Measurements from ENCODE around the gene VMP1. TPM values are rescaled to one million over a fixed set of nuclear protein-coding genes. Genes with fewer than 3 reads are reported as not detected.

Gene VMP1
- total and polyA plus RNA-seq, 2 donors from 2014 or later, result 96.4 to 338 TPM

GRCh38 chr17:59766491-59766890 is 59.0 kb downstream of the VMP1 start:
- Histone ChIP-seq H3K27ac (ENCODE audit: low read depth in 2 of 2, low read length in 2 of 2) (no peak overlapping the region), H3K4me1 (ENCODE audit: control insufficient read depth in 2 of 3, insufficient read depth in 2 of 3, low read depth in 1 of 3, low read length in 3 of 3) (peaks cover 0 to 10% (median 3%) of the 10 kb centered on the region in 3 donors), H3K27me3 (ENCODE audit: control insufficient read depth, insufficient read depth, low read length) (no peaks in the 10 kb centered on the region), H3K9me3 (ENCODE audit: control insufficient read depth in 2 of 3, insufficient read depth in 1 of 3, low read length in 3 of 3) (no peaks in the 10 kb centered on the region), H3K36me3 (ENCODE audit: control insufficient read depth in 2 of 3, insufficient read depth in 3 of 3, low read length in 3 of 3) (peaks cover 0 to 4% (median 3%) of the 10 kb centered on the region in 3 donors), H3K4me3 (ENCODE audit: low read length in 3 of 3) (no peak overlapping the region), H3K9ac (ENCODE audit: low read length in 3 of 3) (no peak overlapping the region)
- DNase-seq (no peak), FAIRE-seq (no peak)
- intact Hi-C loops (cut with DNase I), result no loop called here
- TF ChIP-seq CTCF (IDR thresholded peaks at IDR 0.05; ENCODE audit: borderline replicate concordance, extremely low read depth, insufficient read depth), result no peak

- Histone ChIP-seq H3K27ac (ENCODE audit: low read depth in 2 of 2, low read length in 2 of 2) (no peak overlapping the region), H3K9ac (ENCODE audit: low read length in 3 of 3) (no peak overlapping the region), H3K4me1 (ENCODE audit: control insufficient read depth in 2 of 3, insufficient read depth in 2 of 3, low read depth in 1 of 3, low read length in 3 of 3) (peaks cover 0 to 3% (median 0%) of the 10 kb centered on the region in 3 donors), H3K4me3 (ENCODE audit: low read length in 3 of 3) (no peak overlapping the region), H3K36me3 (ENCODE audit: control insufficient read depth in 2 of 3, insufficient read depth in 3 of 3, low read length in 3 of 3) (peaks cover 0 to 4% (median 3%) of the 10 kb centered on the region in 3 donors), H3K27me3 (ENCODE audit: control insufficient read depth, insufficient read depth, low read length) (no peaks in the 10 kb centered on the region), H3K9me3 (ENCODE audit: control insufficient read depth in 2 of 3, insufficient read depth in 1 of 3, low read length in 3 of 3) (no peaks in the 10 kb centered on the region)
- intact Hi-C loops (cut with DNase I), result no loop called here
- no peak for FAIRE-seq
- TF ChIP-seq CTCF (IDR thresholded peaks at IDR 0.05; ENCODE audit: borderline replicate concordance, extremely low read depth, insufficient read depth), result no peak
- DNase-seq, result no peak
Observed at GRCh38 chr17:59767176-59767575, 59.7 kb downstream of the VMP1 start.

GRCh38 chr17:59769887-59770286 is 62.4 kb downstream of the VMP1 start:
- no peaks in the 10 kb centered on the region for H3K4me1 ChIP-seq (ENCODE audit: control insufficient read depth in 2 of 3, insufficient read depth in 2 of 3, low read depth in 1 of 3, low read length in 3 of 3)
- intact Hi-C loops (cut with DNase I), result no loop called here
- H3K9ac ChIP-seq (ENCODE audit: low read length in 3 of 3), result no peak overlapping the region
- no peak for FAIRE-seq
- DNase-seq, result no peak
- no peak overlapping the region for H3K27ac ChIP-seq (ENCODE audit: low read depth in 2 of 2, low read length in 2 of 2)
- no peak overlapping the region for H3K4me3 ChIP-seq (ENCODE audit: low read length in 3 of 3)
- no peaks in the 10 kb centered on the region for H3K9me3 ChIP-seq (ENCODE audit: control insufficient read depth in 2 of 3, insufficient read depth in 1 of 3, low read length in 3 of 3)
- no peaks in the 10 kb centered on the region for H3K27me3 ChIP-seq (ENCODE audit: control insufficient read depth, insufficient read depth, low read length)
- no peak for TF ChIP-seq CTCF (IDR thresholded peaks at IDR 0.05; ENCODE audit: borderline replicate concordance, extremely low read depth, insufficient read depth)
- H3K36me3 ChIP-seq (ENCODE audit: control insufficient read depth in 2 of 3, insufficient read depth in 3 of 3, low read length in 3 of 3), result peaks cover 0 to 4% (median 3%) of the 10 kb centered on the region in 3 donors

GRCh38 chr17:59771093-59771492 is 63.6 kb downstream of the VMP1 start:
- no peaks in the 10 kb centered on the region for H3K4me1 ChIP-seq (ENCODE audit: control insufficient read depth in 2 of 3, insufficient read depth in 2 of 3, low read depth in 1 of 3, low read length in 3 of 3)
- no peak overlapping the region for H3K27ac ChIP-seq (ENCODE audit: low read depth in 2 of 2, low read length in 2 of 2)
- no peak for TF ChIP-seq CTCF (IDR thresholded peaks at IDR 0.05; ENCODE audit: borderline replicate concordance, extremely low read depth, insufficient read depth)
- H3K27me3 ChIP-seq (ENCODE audit: control insufficient read depth, insufficient read depth, low read length), result no peaks in the 10 kb centered on the region
- H3K4me3 ChIP-seq (ENCODE audit: low read length in 3 of 3), result no peak overlapping the region
- no peak for DNase-seq
- H3K9ac ChIP-seq (ENCODE audit: low read length in 3 of 3), result no peak overlapping the region
- peaks cover 0 to 3% (median 0%) of the 10 kb centered on the region in 3 donors for H3K36me3 ChIP-seq (ENCODE audit: control insufficient read depth in 2 of 3, insufficient read depth in 3 of 3, low read length in 3 of 3)
- no peak for FAIRE-seq
- H3K9me3 ChIP-seq (ENCODE audit: control insufficient read depth in 2 of 3, insufficient read depth in 1 of 3, low read length in 3 of 3), result no peaks in the 10 kb centered on the region
- intact Hi-C loops (cut with DNase I), result no loop called here

Data from kidney (tissue), 14 donors.